Activated T-cell treated with anti-CD3 and anti-CD28 coated beads, Interleukin-2, amount 50 U/mL, for 1 hour (primary cell): Measurements from ENCODE around the gene CEPT1.

Experiments used
- DNase-seq: peaks from one replicate; pipeline ENCODE4 v3.0.0-alpha.2; 2020

The CEPT1 gene

GRCh38 chr1:111193712-111194480 lies 53.9 kb downstream of the CEPT1 start:
- DNase-seq, result no peak

GRCh38 chr1:111195002-111195684 lies 55.1 kb downstream of the CEPT1 start:
- DNase-seq, result no peak

GRCh38 chr1:111196213-111196612 lies 56.2 kb downstream of the CEPT1 start:
- DNase-seq, result no peak

GRCh38 chr1:111197598-111198284 lies 57.7 kb downstream of the CEPT1 start:
- peak; percentile 61 for DNase-seq

GRCh38 chr1:111198836-111199235 lies 58.8 kb downstream of the CEPT1 start:
- peak; percentile 37 for DNase-seq

- peak; percentile 51 for DNase-seq
These were observed 59.3 kb downstream of the CEPT1 start for GRCh38 chr1:111199329-111199728.

GRCh38 chr1:111199881-111200801 lies 60.1 kb downstream of the CEPT1 start, which contains the start of gene DENND2D:
Gene DENND2D, minus strand, starts transcription at chr1:111200646. Its CDS starts 187 bp downstream, at chr1:111200459.
- DNase-seq, result peak; percentile 68

GRCh38 chr1:111200802-111201161 lies 60.8 kb downstream of the CEPT1 start:
- DNase-seq, result no peak

- DNase-seq, result peak; percentile 35
These were observed 61.5 kb downstream of the CEPT1 start for GRCh38 chr1:111201275-111202090.

GRCh38 chr1:111202366-111202706 lies 62.3 kb downstream of the CEPT1 start:
- no peak for DNase-seq

GRCh38 chr1:111202707-111203623 lies 62.9 kb downstream of the CEPT1 start:
- DNase-seq, result peak; percentile 35

- peak; percentile 82 for DNase-seq
These were observed 63.7 kb downstream of the CEPT1 start for GRCh38 chr1:111203681-111204200.

- peak; percentile 81 for DNase-seq
These were observed 64.4 kb downstream of the CEPT1 start for GRCh38 chr1:111204201-111204982.

GRCh38 chr1:111204983-111205713 lies 65.1 kb downstream of the CEPT1 start:
- no peak for DNase-seq

GRCh38 chr1:111205714-111206050 lies 65.7 kb downstream of the CEPT1 start:
- DNase-seq, result no peak

GRCh38 chr1:111208921-111209320 lies 68.9 kb downstream of the CEPT1 start:
- DNase-seq, result no peak

GRCh38 chr1:111209622-111210021 lies 69.6 kb downstream of the CEPT1 start:
- DNase-seq, result no peak

- DNase-seq, result no peak
These were observed 71.9 kb downstream of the CEPT1 start for GRCh38 chr1:111211921-111212320.
